ENCODE results near the gene DTWD2.

Gene DTWD2

DNA sequence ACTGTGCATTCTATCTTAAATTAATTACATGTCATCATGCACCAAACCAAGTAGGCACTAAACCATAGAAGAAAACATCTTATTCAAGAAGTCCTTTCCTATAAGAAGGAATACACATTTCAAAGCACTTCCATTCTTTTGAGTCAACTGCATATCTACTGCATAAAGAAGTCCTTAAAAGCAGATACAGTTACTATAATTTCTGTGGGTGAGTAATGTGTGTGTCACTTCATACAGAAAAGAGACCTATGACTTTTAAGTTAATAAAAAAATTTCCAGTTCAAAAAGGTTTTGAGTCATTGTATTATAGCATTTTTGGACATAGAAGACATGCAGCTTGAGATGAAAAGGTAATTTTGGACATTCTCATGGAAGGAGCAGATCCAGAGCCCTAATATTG is 125.0 kb downstream of the DTWD2 start:
- Histone ChIP-seq H3K14ac (ENCODE audit: low read length) (no peak overlapping the region), H3K27me3 (ENCODE audit: control insufficient read depth in 3 of 3, insufficient read depth in 3 of 3, low read depth in 1 of 3, low read length in 3 of 3) (no peaks in the 10 kb centered on the region), H3K9me3 (replicated peaks in 1 of 2; ENCODE audit: control insufficient read depth in 2 of 2, insufficient read depth in 1 of 2, low read depth in 1 of 2, low read length in 2 of 2) (no peaks in the 10 kb centered on the region), H2BK12ac (ENCODE audit: low read length) (no peak overlapping the region), H2AFZ (ENCODE audit: low read length) (no peak overlapping the region), H3K4me2 (ENCODE audit: insufficient read depth, low read length, poor library complexity, severe bottlenecking) (no peak overlapping the region), H2BK15ac (ENCODE audit: low read length) (no peak overlapping the region), H3K9ac (ENCODE audit: low read depth, low read length, poor library complexity) (no peak overlapping the region), H2BK5ac (ENCODE audit: low read length) (no peak overlapping the region), H3K79me1 (ENCODE audit: low read depth, low read length) (peaks cover 2% of the 10 kb centered on the region), H3K23ac (ENCODE audit: low read depth, low read length, poor library complexity) (no peak overlapping the region), H3K27ac (replicated peaks; ENCODE audit: low read length) (no peak overlapping the region), H4K8ac (ENCODE audit: low read depth, low read length) (no peak overlapping the region), H3K4me3 (ENCODE audit: low read length in 2 of 2) (no peak overlapping the region), H2AK5ac (ENCODE audit: low read depth, low read length) (no peak overlapping the region), H3K36me3 (replicated peaks in 1 of 2; ENCODE audit: control insufficient read depth in 2 of 2, insufficient read depth in 2 of 2, low read length in 2 of 2) (no peaks in the 10 kb centered on the region), H2BK120ac (ENCODE audit: low read depth, low read length) (no peak overlapping the region), H3K4ac (ENCODE audit: low read length) (no peak overlapping the region), H3K4me1 (ENCODE audit: control insufficient read depth in 2 of 2, insufficient read depth in 1 of 2, low read depth in 1 of 2, low read length in 2 of 2) (no peaks in the 10 kb centered on the region), H4K91ac (ENCODE audit: low read depth, low read length, poor library complexity) (no peak overlapping the region), H3K18ac (ENCODE audit: low read length) (no peak overlapping the region)
- no peak for DNase-seq (ENCODE audit: low spot score)

DNA sequence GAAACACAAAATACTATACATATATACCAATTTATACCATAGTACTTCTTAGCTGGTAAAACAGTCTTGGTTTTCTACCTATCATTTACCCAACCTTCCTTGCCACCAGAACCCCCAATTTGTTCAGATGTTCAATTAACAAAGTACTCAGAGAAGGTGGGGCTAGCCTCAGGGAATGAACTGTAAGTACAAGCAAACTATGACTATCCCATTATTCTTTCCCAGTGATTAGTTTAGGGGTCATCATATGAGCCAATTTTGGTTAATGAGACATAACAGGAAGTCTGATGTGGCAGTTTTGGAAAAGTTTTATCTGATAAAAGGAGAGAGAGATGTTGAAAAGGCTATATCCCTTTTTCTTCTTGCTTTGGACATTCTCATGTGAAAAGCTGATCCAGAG is 125.8 kb downstream of the DTWD2 start:
- H3K27me3 ChIP-seq (ENCODE audit: control insufficient read depth in 3 of 3, insufficient read depth in 3 of 3, low read depth in 1 of 3, low read length in 3 of 3), result no peaks in the 10 kb centered on the region
- no peak overlapping the region for H2BK120ac ChIP-seq (ENCODE audit: low read depth, low read length)
- no peak overlapping the region for H3K9ac ChIP-seq (ENCODE audit: low read depth, low read length, poor library complexity)
- peaks cover 2% of the 10 kb centered on the region for H3K79me1 ChIP-seq (ENCODE audit: low read depth, low read length)
- no peak overlapping the region for H3K27ac ChIP-seq (replicated peaks; ENCODE audit: low read length)
- no peaks in the 10 kb centered on the region for H3K4me1 ChIP-seq (ENCODE audit: control insufficient read depth in 2 of 2, insufficient read depth in 1 of 2, low read depth in 1 of 2, low read length in 2 of 2)
- H2BK12ac ChIP-seq (ENCODE audit: low read length), result no peak overlapping the region
- H2BK5ac ChIP-seq (ENCODE audit: low read length), result no peak overlapping the region
- no peak overlapping the region for H2AK5ac ChIP-seq (ENCODE audit: low read depth, low read length)
- H3K9me3 ChIP-seq (replicated peaks in 1 of 2; ENCODE audit: control insufficient read depth in 2 of 2, insufficient read depth in 1 of 2, low read depth in 1 of 2, low read length in 2 of 2), result no peaks in the 10 kb centered on the region
- no peak overlapping the region for H3K23ac ChIP-seq (ENCODE audit: low read depth, low read length, poor library complexity)
- H2BK15ac ChIP-seq (ENCODE audit: low read length), result no peak overlapping the region
- DNase-seq (ENCODE audit: low spot score), result no peak
- H3K4me2 ChIP-seq (ENCODE audit: insufficient read depth, low read length, poor library complexity, severe bottlenecking), result no peak overlapping the region
- H4K8ac ChIP-seq (ENCODE audit: low read depth, low read length), result no peak overlapping the region
- no peak overlapping the region for H3K4me3 ChIP-seq (ENCODE audit: low read length in 2 of 2)
- no peak overlapping the region for H3K4ac ChIP-seq (ENCODE audit: low read length)
- no peaks in the 10 kb centered on the region for H3K36me3 ChIP-seq (replicated peaks in 1 of 2; ENCODE audit: control insufficient read depth in 2 of 2, insufficient read depth in 2 of 2, low read length in 2 of 2)
- H3K18ac ChIP-seq (ENCODE audit: low read length), result no peak overlapping the region
- no peak overlapping the region for H3K14ac ChIP-seq (ENCODE audit: low read length)
- H2AFZ ChIP-seq (ENCODE audit: low read length), result no peak overlapping the region
- no peak overlapping the region for H4K91ac ChIP-seq (ENCODE audit: low read depth, low read length, poor library complexity)

- H3K4me2 ChIP-seq (ENCODE audit: insufficient read depth, low read length, poor library complexity, severe bottlenecking), result no peak overlapping the region
- H3K14ac ChIP-seq (ENCODE audit: low read length), result no peak overlapping the region
- H4K91ac ChIP-seq (ENCODE audit: low read depth, low read length, poor library complexity), result no peak overlapping the region
- no peak for DNase-seq (ENCODE audit: low spot score)
- no peaks in the 10 kb centered on the region for H3K27me3 ChIP-seq (ENCODE audit: control insufficient read depth in 3 of 3, insufficient read depth in 3 of 3, low read depth in 1 of 3, low read length in 3 of 3)
- H3K18ac ChIP-seq (ENCODE audit: low read length), result no peak overlapping the region
- H3K4me1 ChIP-seq (ENCODE audit: control insufficient read depth in 2 of 2, insufficient read depth in 1 of 2, low read depth in 1 of 2, low read length in 2 of 2), result no peaks in the 10 kb centered on the region
- no peaks in the 10 kb centered on the region for H3K9me3 ChIP-seq (replicated peaks in 1 of 2; ENCODE audit: control insufficient read depth in 2 of 2, insufficient read depth in 1 of 2, low read depth in 1 of 2, low read length in 2 of 2)
- H3K23ac ChIP-seq (ENCODE audit: low read depth, low read length, poor library complexity), result no peak overlapping the region
- no peaks in the 10 kb centered on the region for H3K36me3 ChIP-seq (replicated peaks in 1 of 2; ENCODE audit: control insufficient read depth in 2 of 2, insufficient read depth in 2 of 2, low read length in 2 of 2)
- H3K4ac ChIP-seq (ENCODE audit: low read length), result no peak overlapping the region
- H2BK120ac ChIP-seq (ENCODE audit: low read depth, low read length), result no peak overlapping the region
- H2AK5ac ChIP-seq (ENCODE audit: low read depth, low read length), result no peak overlapping the region
- no peak overlapping the region for H3K9ac ChIP-seq (ENCODE audit: low read depth, low read length, poor library complexity)
- no peak overlapping the region for H3K4me3 ChIP-seq (ENCODE audit: low read length in 2 of 2)
- H4K8ac ChIP-seq (ENCODE audit: low read depth, low read length), result no peak overlapping the region
- no CpG with 5 or more reads among the region's 3 CpGs for WGBS, 2 donors (ENCODE audit: extremely low coverage in 2 of 2, insufficient read length in 2 of 2, insufficient replicate concordance in 1 of 2)
- no peak overlapping the region for H2AFZ ChIP-seq (ENCODE audit: low read length)
- no peak overlapping the region for H2BK5ac ChIP-seq (ENCODE audit: low read length)
- H2BK15ac ChIP-seq (ENCODE audit: low read length), result no peak overlapping the region
- no peak overlapping the region for H2BK12ac ChIP-seq (ENCODE audit: low read length)
- H3K27ac ChIP-seq (replicated peaks; ENCODE audit: low read length), result no peak overlapping the region
- no peaks in the 10 kb centered on the region for H3K79me1 ChIP-seq (ENCODE audit: low read depth, low read length)
These were observed 130.6 kb downstream of the DTWD2 start for GRCh38 chr5:118857700-118858099.

DNA sequence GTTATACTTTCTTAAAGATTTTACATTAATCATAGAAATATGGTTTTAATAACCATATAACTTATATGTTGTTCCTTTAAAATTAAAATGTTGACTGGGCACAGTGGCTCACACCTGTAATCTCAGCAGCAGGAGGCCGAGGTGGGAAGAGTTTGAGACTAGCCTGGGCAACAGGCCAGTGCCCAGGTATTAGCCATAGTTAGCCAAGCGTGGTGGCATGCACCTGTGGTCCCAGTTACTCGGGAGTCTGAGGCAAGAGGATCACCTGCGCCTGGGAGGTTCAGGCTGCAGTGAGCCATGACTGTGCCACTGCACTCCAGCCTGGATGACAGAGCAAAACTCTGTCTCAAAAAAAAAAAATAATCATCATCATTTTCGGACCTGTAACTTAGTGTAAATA is 133.5 kb downstream of the DTWD2 start:
- DNase-seq (ENCODE audit: low spot score), result no peak
- H3K9ac ChIP-seq (ENCODE audit: low read depth, low read length, poor library complexity), result no peak overlapping the region
- H3K4ac ChIP-seq (ENCODE audit: low read length), result no peak overlapping the region
- no peak overlapping the region for H4K8ac ChIP-seq (ENCODE audit: low read depth, low read length)
- no peaks in the 10 kb centered on the region for H3K36me3 ChIP-seq (replicated peaks in 1 of 2; ENCODE audit: control insufficient read depth in 2 of 2, insufficient read depth in 2 of 2, low read length in 2 of 2)
- no peaks in the 10 kb centered on the region for H3K79me1 ChIP-seq (ENCODE audit: low read depth, low read length)
- H3K18ac ChIP-seq (ENCODE audit: low read length), result no peak overlapping the region
- H4K91ac ChIP-seq (ENCODE audit: low read depth, low read length, poor library complexity), result no peak overlapping the region
- no CpG with 5 or more reads among the region's 5 CpGs for WGBS, 2 donors (ENCODE audit: extremely low coverage in 2 of 2, insufficient read length in 2 of 2, insufficient replicate concordance in 1 of 2)
- H3K27ac ChIP-seq (replicated peaks; ENCODE audit: low read length), result no peak overlapping the region
- no peak overlapping the region for H3K23ac ChIP-seq (ENCODE audit: low read depth, low read length, poor library complexity)
- no peak overlapping the region for H2BK12ac ChIP-seq (ENCODE audit: low read length)
- H3K4me2 ChIP-seq (ENCODE audit: insufficient read depth, low read length, poor library complexity, severe bottlenecking), result no peak overlapping the region
- no peak overlapping the region for H3K4me3 ChIP-seq (ENCODE audit: low read length in 2 of 2)
- H3K27me3 ChIP-seq (ENCODE audit: control insufficient read depth in 3 of 3, insufficient read depth in 3 of 3, low read depth in 1 of 3, low read length in 3 of 3), result no peaks in the 10 kb centered on the region
- H3K4me1 ChIP-seq (ENCODE audit: control insufficient read depth in 2 of 2, insufficient read depth in 1 of 2, low read depth in 1 of 2, low read length in 2 of 2), result no peaks in the 10 kb centered on the region
- no peak overlapping the region for H2AK5ac ChIP-seq (ENCODE audit: low read depth, low read length)
- no peak overlapping the region for H2BK15ac ChIP-seq (ENCODE audit: low read length)
- no peaks in the 10 kb centered on the region for H3K9me3 ChIP-seq (replicated peaks in 1 of 2; ENCODE audit: control insufficient read depth in 2 of 2, insufficient read depth in 1 of 2, low read depth in 1 of 2, low read length in 2 of 2)
- H3K14ac ChIP-seq (ENCODE audit: low read length), result no peak overlapping the region
- H2BK120ac ChIP-seq (ENCODE audit: low read depth, low read length), result no peak overlapping the region
- H2BK5ac ChIP-seq (ENCODE audit: low read length), result no peak overlapping the region
- no peak overlapping the region for H2AFZ ChIP-seq (ENCODE audit: low read length)

All from neuronal stem cell (in vitro differentiated cells).